ENCODE results near the gene SUSD4. TPM values are rescaled to one million over a fixed set of nuclear protein-coding genes. Genes with fewer than 3 reads are reported as not detected.
"Not testable (repeated sequence)": the region's sequence is repeated elsewhere in the genome, so short reads cannot be mapped to it uniquely, and the experiment has no call there.

The SUSD4 gene
- total RNA-seq, 1 experiment from 2014 or later, result 3.5 TPM

- not testable (repeated sequence) for H3K4me3 Mint-ChIP-seq
- H3K27me3 Mint-ChIP-seq (ENCODE audit: low read depth), result peaks cover 15% of the 10 kb centered on the region
- WGBS (ENCODE audit: extremely low coverage, insufficient read length, low lambda C conversion rate), result no CpG with 5 or more reads among the region's 8 CpGs
Measured at GRCh38 chr1:223278311-223278710, 85.7 kb downstream of the SUSD4 start.

More at GRCh38 chr1:223278311-223278710, 85.7 kb downstream of the SUSD4 start:
- peaks cover 13 to 15% of the 10 kb centered on the region in 2 experiments; a peak in 4 of 5 replicates for H3K9me3 Mint-ChIP-seq
- not testable (repeated sequence) for H3K79me2 ChIP-seq (ENCODE audit: insufficient read depth, low read length); H3K4me1 Mint-ChIP-seq; H3K9me3 ChIP-seq (ENCODE audit: control insufficient read depth, low read depth, low read length); H3K27ac ChIP-seq (ENCODE audit: insufficient read length, low read depth, low read length); H2BK5ac ChIP-seq (ENCODE audit: insufficient read length, low read length); H3K56ac ChIP-seq (ENCODE audit: insufficient read length, low read depth, low read length); H2BK120ac ChIP-seq (ENCODE audit: low read depth, low read length, poor library complexity, severe bottlenecking); H4K20me1 ChIP-seq (ENCODE audit: control insufficient read depth, insufficient read depth, insufficient read length); H3K4ac ChIP-seq (ENCODE audit: low read depth, low read length); H3K79me1 ChIP-seq (ENCODE audit: insufficient read depth, low read depth, low read length, poor library complexity, severe bottlenecking); H3K23ac ChIP-seq (ENCODE audit: insufficient read length, low read depth, low read length); H3K18ac ChIP-seq (ENCODE audit: insufficient read length, low read depth, low read length); DNase-seq; H2BK20ac ChIP-seq (ENCODE audit: low read depth, low read length, poor library complexity, severe bottlenecking); H4K5ac ChIP-seq (ENCODE audit: insufficient read length, low read depth, low read length); H2BK12ac ChIP-seq (ENCODE audit: insufficient read length, low read depth, low read length); H2AFZ ChIP-seq (ENCODE audit: low read length); H3K9ac ChIP-seq (ENCODE audit: extremely low read depth, insufficient read length, low read length); H3K14ac ChIP-seq (ENCODE audit: insufficient read depth, low read length); H3K4me2 ChIP-seq (ENCODE audit: insufficient read depth, insufficient read length, low read length); H2AK5ac ChIP-seq (ENCODE audit: insufficient read length, low read length); H4K91ac ChIP-seq (ENCODE audit: insufficient read length, low read depth, low read length); H3K4me1 ChIP-seq (ENCODE audit: insufficient read depth, low read length); H3K27me3 ChIP-seq (ENCODE audit: insufficient read depth, low read length); H3K23me2 ChIP-seq (ENCODE audit: insufficient read length, low read depth, low read length, poor library complexity, severe bottlenecking); H3K27ac Mint-ChIP-seq; H2BK15ac ChIP-seq (ENCODE audit: low read depth, low read length); H3T11ph ChIP-seq (ENCODE audit: low read length); H4K8ac ChIP-seq (replicated peaks; ENCODE audit: insufficient read length, low read depth, low read length)
- H3K36me3 Mint-ChIP-seq (ENCODE audit: insufficient read depth in 1 of 3, low read depth in 3 of 3), result peaks cover 0 to 15% (median 0%) of the 10 kb centered on the region in 3 experiments; a peak in 3 of 7 replicates
